ENCODE results near the gene HINT3.
A peak's percentile ranks its signal among the peaks of the same experiment; 100 is the strongest.
"Not testable (repeated sequence)": the region's sequence is repeated elsewhere in the genome, so short reads cannot be mapped to it uniquely, and the experiment has no call there.

The HINT3 gene

DNA sequence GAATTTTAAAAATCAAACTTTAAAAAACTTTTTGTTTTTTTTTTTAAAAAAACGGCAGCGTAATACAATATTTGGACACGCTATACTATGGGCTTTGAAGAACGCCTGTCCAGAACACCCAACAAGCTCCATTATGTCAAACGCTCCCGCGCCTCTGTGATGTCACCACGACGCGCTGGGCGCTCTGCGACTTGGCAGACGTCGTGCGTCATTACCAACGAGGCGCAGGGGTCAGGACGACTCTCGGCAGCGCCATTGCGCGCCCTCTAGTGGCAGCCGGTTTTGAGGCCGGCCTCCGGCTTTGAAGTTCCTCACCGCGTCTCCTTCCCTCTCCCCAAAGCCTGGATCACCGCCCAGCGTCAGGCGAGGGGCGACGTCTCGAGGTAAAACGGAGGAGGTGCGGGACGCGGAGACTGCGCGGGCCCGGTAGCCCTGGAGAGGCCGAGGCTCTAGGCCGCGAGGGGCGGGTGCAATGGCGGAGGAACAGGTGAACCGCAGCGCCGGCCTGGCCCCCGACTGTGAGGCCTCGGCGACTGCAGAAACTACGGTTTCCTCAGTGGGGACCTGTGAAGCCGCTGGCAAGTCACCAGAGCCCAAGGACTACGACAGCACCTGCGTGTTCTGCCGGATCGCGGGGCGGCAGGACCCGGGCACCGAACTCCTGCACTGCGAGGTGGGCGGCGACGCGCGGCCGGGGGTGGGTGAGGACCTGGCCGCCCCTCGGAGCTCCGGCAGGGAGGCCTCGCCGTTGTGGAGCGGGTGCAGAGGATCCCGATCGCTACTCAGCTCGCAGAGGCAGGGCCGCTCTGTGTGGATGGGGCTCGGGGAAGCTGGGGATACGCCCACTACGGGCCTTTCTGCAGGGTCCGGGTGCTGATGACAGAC, at the start of gene HINT3:
TSS of gene HINT3 (plus strand) at position 265 of the 885 bp plus-strand sequence. CDS start at position 473, 208 bp downstream.
- DNase-seq: peak; percentile 100

DNA sequence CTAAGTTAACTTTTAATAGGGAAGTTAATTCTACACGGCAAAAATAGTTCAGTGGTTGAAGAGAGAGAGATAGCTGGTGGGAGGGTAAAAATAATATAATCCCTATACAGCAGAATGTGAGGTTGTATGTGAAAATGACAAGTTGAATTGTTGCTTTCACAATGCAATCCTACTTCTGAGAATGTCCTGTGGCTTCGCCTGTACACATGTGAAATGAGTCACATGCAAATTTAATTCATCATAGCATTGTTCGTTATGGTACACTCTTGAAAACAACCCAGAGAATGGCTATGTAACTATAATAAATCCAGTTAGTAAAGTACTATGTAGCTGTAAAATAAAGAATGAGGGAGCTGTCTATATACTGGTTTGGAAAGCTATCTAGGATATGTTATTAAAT, 46.0 kb upstream of the HINT3 start:
- DNase-seq: no peak

DNA sequence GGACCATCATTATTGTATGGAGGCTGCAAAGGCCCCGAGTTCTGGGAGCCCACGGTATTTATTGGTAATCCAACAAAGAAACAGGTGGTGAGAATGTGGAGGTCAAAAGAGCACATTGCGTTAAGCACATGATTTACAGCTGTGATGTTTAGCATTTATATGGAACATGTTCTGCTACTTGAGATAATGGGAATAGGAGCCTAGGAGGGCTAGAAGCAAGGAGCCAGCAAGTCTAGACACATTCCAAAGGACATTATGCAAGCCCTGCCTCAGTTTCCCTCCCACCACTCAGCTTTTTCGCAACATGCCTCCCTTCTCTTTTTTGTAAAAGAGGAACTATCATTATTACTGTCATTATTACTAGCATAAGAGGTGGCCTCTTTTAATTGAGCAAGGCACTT, 45.5 kb upstream of the HINT3 start:
- not testable (repeated sequence) for DNase-seq

DNA sequence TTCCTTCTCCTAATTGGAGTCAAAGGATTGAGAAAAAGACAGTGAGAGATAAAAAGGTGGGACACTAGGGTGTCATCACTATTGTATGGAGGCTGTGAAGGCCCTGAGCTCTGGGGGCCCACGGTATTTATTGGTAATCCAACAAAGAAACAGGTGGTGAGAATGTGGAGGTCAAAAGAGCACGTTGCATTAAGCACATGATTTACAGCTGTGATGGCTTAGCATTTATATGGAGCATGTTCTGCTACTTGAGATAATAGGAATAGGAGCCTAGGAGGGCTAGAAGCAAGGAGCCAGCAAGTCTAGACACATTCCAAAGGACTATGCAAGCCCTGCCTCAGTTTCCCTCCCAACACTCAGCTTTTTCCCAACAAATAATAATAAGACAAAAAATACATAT, 44.1 kb upstream of the HINT3 start:
- not testable (repeated sequence) for DNase-seq

DNA sequence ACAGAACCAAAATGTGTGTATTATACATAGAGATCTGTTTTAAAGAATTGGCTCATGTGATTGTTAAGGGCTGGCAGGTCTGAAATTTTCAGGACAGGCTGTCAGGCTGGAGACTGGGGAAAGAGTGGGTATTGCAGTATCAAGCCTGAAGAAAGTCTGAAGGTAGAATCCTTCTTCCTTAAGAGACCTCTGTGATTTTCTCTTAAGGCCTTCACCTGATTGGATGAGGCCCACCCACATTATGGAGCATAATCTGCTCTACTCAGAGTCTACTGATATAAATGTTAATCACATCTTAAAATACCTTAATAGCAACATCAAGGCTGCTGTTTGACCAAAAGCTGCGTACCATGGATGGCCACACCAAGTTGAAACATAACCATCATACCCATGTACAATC, 43.4 kb upstream of the HINT3 start:
- DNase-seq: no peak

DNA sequence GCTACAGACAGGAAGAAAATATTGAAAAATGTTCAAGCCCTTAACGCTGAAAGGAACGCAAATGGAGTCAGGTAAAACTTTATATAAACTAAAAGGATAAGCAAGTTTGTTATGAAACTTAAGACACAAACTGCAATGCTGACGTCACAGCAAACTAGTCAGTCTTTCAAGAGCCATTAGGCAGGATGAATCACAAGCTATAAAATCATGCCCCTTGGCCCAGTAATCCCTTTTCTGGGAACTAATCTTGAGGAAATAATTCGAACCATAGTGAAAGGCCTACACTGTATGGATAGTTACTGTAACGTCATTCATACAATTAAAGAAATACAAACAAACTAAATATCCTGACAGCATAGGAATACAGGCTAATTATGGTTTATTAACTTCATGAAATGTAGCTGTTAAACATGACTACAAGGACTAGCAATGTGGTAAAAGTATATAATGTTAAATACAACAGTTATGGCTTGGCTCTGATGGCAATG, 42.7 kb upstream of the HINT3 start:
- no peak for DNase-seq

DNA sequence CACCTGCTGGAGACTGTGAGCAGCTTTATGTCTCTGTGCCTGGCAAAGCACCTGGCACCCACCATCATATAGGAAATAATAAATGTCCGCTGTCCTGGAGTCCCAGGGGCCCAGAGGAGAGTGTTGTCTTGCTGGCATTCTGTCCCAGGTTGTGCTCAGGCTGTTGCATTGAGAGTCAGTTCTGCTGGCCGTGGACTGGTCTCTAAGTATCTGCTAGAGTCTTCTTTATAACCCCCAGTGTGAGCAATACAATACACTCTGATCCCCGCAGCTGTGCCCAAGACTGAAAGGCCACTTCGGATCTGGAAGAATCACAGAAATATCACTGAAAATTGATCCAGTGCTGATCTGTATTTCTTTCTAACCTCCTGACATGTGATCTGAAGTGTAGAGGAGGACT, 38.3 kb upstream of the HINT3 start:
- no peak for DNase-seq

DNA sequence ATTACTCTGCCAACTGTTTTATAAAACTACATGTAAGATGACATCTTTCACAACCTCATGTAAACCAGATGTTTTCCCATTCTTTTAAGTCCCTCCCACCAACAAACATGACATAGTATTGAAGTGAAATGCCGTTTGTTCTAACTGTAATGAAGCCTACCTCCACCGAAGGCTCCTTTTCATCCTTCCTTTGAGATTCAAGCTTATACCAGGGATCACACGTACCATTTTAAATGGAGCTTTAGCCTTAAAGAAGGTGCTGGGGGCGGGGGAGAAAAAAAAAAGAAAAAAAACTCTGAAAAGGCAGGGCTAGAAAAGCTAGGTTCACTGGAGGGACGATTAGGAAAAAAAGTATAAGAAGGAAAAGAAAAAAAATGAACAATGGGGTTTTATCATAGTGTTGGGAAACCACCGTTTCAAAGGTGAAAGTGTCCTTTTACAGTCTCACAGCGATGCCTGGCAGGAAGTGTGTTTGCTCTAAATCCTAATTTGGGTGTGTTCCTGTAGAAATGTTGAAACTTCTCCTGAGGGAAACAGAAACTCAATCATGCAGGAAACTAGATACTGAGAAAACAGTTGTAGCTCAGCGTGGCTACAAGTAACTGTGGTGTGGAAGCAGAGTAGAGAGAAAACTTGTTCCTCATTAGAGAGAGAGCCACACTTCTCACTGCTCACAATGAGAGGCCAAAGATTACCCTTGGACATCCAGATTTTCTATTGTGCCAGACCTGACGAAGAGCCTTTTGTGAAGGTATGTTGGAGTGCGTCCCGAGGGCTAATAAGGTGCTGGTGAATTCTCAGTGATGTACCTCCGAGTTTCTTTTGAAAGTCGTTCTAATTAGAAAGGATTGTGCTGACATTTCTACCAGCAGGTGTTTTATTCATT, 37.6 kb upstream of the HINT3 start:
- peak; percentile 88 for DNase-seq

DNA sequence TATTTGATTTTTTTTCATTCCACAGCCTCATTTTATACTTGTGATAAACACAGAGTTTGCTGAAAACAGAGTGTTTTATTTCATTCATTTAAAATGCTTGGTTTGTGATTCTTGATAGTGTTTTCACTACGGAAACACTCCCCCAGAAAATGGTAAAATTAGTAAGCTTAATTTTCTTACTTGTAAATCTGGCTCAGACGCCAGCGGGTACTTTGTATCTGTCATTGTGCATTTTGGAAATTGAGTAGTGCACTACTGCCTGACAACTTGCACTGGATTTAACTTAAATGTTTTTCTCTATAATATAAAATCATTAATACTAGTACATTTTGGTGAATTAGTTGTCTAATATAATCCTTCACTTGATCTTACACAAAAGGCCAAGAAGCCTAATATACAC, 37.0 kb upstream of the HINT3 start:
- no peak for DNase-seq

DNA sequence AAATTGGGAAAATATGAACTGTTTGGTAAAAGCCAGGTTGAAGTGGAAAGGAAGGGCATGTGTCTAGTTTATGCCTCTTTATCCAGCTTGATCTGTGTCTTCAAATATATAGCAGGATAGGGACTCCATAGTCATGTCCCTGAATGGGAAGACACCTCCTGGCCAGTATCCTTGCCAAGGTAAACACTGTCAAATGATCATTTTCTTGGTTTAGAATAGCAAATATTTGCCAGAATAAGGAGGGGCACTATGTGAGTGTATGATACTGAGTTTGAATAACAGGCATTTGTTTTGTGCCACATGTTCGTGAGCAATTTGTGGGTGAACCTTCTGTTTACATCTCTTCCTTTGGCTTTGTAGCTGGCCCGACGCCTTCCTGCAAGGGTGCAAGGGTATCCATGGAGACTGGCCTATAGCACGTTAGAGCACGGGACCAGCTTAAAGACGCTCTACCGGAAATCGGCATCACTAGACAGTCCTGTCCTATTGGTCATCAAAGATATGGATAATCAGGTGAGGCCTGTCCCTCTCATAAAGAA, 34.2 kb upstream of the HINT3 start:
- peak; percentile 95 for DNase-seq

DNA sequence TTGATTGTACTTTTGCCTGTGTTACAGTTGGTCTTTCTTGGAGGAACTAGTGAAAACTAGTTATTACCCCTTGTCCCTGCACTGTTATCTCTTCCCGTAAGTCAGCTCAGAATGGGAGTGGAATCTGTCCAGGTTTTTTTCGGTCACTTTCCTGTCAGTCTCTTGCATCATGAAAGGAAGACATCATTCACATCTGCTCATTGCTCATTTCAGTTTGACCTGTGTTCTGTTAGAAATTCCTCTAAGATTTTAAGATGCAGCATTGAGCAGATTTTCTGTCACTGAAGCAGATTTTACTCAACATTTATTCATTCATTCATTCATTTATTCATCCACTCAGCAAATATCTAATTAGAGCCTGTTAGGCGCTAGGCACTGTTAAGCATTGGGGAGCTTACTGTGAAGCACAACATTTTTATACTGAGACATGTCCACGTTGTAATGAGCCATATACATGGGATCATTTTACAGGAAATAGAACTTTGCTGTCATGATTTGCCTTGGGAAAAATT, 33.1 kb upstream of the HINT3 start:
- no peak for DNase-seq

DNA sequence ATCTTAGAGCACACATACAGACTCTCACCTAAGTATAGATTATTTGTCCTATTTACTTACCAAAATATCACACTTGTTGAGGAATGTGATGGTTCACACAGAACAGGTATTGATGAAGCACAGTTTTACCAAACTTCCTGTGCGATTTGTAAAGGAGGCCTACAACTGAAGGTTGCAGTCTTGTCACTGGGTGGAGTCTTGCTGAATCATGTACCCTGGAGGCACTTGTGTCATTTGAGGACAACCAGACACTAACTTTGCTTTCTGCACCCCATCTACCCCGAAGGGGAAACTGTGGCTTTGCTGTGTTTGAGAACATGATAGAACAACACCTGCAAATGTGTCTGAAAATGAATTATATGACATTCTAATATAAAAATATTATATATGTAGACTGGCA, 32.4 kb upstream of the HINT3 start:
- DNase-seq: no peak

DNA sequence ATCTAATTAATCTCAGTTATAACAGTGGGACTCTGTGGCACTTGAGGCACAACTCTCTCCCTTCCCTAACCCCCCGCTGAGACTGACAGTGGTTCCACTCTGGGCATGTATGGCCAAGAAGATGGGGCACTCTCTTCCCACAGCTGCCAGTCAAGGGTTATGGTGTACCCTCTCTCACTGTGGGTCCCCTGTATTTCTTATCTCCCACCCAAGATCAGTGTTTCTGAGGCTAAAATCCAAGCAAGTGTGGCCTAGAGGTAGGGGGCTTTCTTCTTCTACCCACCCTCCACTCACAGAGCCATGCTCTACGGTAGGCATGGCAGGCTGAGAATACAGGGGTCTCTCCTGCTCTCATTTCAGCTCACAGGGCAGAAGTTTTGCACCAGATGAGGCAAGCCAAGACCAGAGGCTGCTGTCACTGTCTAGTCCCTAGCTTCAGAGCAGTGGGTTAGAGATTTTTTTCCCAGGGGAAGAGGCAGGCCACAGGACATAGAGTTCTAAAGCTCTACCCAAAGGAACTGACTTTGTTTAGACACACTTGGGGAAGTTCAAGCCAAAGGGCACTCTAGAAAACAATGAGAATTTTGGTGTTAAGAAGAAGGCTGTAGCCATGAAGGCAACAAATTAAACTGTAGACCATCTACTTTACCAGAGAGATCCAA, 31.7 kb upstream of the HINT3 start:
- no peak for DNase-seq

DNA sequence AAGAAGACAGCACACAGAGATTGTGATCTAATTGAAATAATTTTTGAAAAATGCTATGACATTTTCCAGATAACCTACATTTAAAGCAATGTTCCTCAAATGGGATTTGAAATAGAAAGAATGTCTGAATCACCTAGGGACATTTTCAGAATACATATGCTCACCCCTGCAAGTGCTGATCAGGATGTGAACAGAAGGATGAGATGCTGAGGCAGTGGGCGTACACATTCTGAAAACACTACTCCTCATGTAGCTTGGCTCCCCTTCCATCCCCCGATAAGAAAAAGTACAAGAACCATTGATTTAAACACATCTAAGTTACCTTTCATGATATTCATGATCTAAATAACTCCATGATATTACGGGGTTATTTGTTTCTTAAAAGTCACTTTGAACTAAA, 29.9 kb upstream of the HINT3 start:
- DNase-seq: no peak

DNA sequence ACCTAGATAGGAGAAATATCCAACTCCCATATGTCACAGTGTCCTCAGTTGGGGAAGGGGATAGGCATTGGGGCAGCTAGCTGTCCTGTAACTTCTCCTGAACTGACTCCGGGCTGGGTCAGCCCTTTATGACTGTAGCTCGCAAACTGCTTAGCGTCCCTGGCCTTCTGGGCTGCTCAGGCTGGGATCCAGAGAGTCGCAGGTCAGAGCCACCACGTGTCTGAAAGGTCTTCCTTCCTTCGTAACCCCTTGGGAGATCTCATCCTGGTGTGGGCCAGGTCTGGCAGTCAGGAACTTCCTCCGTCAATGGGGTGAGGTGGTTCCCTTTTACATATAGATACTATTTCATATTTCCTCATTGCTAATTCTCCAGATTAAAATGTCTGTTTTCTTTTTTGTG, 28.8 kb upstream of the HINT3 start:
- DNase-seq: no peak

DNA sequence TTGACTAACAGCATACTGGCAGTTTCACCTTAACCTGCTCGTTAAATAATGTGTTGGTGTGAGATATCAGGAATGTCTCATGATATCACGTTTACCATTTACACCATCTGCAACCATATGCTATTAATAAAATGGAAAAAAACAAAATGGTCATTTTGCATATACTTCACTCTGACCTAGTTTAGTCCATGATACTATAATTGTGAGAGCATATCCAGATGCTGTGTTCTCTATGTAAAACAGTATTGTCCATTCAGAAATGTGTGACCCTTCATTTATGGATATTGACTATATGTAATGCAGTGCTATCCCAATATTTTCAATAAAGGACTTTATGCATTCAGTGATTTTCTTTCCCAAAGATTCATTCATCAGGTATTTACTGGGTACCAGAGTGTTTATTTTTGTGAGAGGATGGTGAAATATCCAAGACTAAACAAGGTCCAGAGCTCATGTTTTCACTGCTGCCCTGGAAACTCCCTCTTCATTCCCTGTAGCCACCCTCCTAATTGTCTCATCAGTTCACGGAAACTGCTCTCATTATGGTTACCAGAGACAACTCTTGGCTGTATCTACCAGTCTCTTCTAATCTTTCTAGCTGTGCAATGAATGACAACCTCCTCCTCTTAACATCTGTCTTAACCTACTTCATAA, 25.7 kb upstream of the HINT3 start:
- no peak for DNase-seq

DNA sequence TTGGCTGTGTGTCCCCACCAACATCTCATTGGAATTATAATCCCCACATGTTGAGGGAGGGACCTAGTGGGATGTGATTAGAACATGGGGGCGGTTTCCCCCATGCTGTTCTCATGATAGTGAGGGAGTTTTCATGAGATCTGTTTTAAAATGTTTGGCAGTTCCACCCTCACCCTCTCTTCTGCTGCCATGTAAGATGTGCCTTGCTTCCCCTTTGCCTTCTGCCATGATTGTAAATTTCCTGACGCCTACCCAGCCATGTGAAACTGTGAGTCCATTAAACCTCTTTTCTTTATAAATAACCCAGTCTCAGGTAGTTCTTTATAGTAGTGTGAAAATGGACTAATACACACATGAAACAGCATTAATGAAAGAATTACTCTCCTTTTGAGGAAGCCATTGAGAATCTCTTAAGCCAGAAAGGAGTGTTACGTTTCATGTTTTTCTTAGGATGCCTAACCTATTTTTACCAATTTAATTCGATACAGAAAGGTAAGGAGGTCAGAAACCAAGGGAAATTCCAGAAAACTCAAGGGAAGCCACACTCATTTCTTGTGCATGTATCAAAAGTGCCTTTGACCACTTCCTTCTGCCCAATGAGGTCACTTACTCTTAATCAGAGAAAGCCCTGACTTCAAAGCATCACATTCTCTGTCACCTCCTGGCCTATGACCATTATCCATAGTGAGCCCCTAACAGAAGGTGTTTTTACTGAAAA, 24.7 kb upstream of the HINT3 start:
- DNase-seq: no peak

DNA sequence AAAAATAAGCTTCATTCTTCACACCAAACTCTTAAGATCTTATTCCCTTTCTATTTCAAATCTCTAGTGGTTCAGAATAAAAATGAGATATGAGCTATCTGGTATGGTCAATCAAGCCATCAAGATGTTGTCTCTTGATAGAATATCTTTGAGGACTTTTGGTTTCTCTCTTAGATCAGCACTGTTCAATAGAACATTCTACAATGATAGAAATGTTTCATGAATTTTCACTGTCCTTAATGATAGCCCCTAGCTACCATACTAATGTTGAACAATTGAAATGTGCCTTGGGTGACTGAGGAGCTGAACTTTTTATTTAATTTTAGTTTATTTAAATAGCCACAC, 24.1 kb upstream of the HINT3 start:
- DNase-seq: no peak

DNA sequence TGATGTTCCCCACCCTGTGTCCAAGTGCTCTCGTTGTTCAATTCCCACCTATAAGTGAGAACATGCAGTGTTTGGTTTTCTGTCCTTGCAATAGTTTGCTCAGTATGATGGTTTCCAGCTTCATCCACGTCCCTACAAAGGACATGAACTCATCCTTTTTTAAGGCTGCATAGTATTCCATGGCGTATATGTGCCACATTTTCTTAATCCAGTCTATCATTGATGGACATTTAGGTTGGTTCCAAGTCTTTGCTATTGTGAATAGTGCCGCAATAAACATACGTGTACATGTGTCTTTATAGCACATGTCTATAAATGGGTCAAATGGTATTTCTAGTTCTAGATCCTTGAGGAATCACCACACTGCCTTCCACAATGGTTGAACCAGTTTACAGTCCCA, 21.1 kb upstream of the HINT3 start:
- not testable (repeated sequence) for DNase-seq

DNA sequence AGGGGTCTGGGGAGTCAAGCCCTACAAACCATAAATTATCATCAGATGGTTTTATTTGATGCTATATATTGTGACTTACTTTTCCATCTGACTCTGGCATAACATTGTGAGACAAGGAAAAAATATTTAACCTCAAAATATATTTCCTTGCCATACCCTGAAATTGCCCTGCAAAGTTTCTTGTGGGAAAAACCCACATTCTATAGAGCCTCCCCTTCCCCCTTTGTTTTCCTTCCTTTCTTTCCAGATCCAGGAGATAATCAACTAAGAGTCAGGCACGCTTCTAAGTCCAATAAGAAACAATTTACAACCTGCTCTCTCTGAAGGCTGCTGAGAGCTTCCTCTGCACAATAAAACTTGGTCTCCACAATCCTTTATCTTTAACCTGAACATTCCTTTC, 17.5 kb upstream of the HINT3 start:
- no peak for DNase-seq

DNA sequence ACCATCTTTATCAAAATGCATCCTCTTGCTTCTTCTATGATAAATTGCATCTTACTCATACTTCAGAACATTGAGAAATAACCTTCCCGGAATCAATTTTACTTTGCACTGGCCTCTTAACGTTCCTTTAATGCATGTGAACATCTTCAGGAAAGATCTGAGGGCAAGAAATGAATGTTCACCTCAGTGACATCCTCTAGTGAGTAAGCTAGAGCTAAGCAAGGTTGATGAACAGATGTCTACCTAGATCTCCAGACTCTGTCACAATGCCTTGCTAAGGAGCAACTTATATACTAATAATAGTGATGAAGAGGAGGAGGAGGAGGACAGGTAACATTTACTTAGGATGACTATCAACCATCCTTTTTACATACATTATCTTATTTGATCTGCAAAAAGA, 16.8 kb upstream of the HINT3 start:
- DNase-seq: no peak

Measured in NCI-H2029 (cell line).